Sigmoid colon (tissue), 4 donors: ENCODE data around the gene VRK1.

Experiments used
- EP300 ChIP-seq, 4 donors: sonication (generic); formaldehyde crosslinking; IDR thresholded peaks; one replicate each; pipeline ENCODE4 v1.6.1; 2017; ENCODE audit warnings: antibody characterized with exemption in 4 of 4
- POLR2A ChIP-seq, 2 donors: fragments of 450-650 bp; IDR thresholded peaks; one replicate each; pipeline ENCODE4 v1.6.1; 2016; ENCODE audit warnings: antibody characterized with exemption in 2 of 2, mild to moderate bottlenecking in 2 of 2, moderate library complexity in 2 of 2
- POLR2AphosphoS5 ChIP-seq, 4 donors: sonication (generic); formaldehyde crosslinking; IDR thresholded peaks; one replicate each; pipeline ENCODE4 v1.6.1; 2017; ENCODE audit warnings: antibody characterized with exemption in 4 of 4
- TF ChIP-seq, protein P1 (sequence below), 4 experiments: fragments of 450-650 bp in 3 of 4; fragments of 200-600 bp in 1 of 4; IDR thresholded peaks; one replicate each; pipeline ENCODE4 v1.5.1; 2016 to 2019; ENCODE audit warnings: antibody characterized with exemption in 4 of 4, mild to moderate bottlenecking in 3 of 4, moderate library complexity in 2 of 4

DNA sequence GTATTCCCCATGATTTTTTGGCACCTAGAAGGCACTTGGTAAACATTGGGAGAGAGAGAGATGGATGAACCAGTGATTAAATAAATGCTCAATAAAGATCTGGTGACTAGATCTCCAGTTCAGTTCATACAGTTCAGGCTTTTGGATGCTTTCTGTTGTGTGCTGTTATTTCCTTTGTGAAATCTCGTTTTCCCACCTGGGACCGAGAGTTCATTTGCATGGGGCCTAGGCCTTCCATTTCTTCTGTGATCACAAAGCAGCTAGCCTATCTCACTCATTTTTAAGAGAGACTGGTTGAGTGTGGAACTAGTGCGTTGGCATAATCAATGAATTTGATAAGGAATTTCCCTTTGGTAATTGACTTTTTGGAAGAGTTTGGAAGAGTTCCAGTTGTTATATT, 104.0 kb downstream of the VRK1 start:
- TF ChIP-seq, protein P1, sequence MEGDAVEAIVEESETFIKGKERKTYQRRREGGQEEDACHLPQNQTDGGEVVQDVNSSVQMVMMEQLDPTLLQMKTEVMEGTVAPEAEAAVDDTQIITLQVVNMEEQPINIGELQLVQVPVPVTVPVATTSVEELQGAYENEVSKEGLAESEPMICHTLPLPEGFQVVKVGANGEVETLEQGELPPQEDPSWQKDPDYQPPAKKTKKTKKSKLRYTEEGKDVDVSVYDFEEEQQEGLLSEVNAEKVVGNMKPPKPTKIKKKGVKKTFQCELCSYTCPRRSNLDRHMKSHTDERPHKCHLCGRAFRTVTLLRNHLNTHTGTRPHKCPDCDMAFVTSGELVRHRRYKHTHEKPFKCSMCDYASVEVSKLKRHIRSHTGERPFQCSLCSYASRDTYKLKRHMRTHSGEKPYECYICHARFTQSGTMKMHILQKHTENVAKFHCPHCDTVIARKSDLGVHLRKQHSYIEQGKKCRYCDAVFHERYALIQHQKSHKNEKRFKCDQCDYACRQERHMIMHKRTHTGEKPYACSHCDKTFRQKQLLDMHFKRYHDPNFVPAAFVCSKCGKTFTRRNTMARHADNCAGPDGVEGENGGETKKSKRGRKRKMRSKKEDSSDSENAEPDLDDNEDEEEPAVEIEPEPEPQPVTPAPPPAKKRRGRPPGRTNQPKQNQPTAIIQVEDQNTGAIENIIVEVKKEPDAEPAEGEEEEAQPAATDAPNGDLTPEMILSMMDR (IDR thresholded peaks at IDR 0.05): no peak
- TF ChIP-seq EP300 (IDR thresholded peaks at IDR 0.05) (no peak), POLR2AphosphoS5 (IDR thresholded peaks at IDR 0.05) (no peak), POLR2A (IDR thresholded peaks at IDR 0.05) (no peak)
